GM18873 (cell line): Measurements from ENCODE around the gene MEGF8.

ENCODE experiments used
- ATAC-seq: cut with Tn5 transposase; IDR thresholded peaks from one replicate; pipeline ENCODE4 v1.9.1; 2021; ENCODE audit warnings: mild to moderate bottlenecking, moderate library complexity, moderate number of reproducible peaks; ENCODE audit not compliant: unreplicated experiment, low FRiP score

The MEGF8 gene

DNA sequence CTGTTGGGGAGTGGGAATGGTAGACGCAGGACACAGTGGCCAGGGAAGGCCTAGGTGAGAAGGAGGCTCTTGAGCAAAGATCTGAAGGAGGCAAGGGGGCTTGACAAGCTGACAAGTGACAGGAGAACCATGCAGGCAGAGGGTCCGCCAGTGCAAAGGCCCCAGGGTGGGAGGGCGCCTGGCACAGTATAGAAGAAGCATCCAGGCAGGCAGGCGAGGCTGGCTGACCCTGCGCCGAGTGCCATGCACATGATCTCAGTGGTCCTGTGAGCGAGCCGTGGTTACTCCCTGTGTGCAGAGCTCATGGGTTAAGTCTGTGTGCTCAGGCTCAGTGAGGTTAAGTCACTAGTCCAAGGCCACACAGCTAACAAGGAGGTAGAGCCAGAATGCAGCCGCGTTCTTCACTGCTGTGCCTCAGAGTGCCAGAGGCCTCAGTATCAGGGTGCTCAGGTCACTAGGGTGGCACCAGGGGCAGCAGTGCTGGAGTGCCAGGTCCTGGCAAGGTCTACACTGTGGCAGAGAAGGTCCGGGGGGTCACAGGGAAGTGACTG, 49.5 kb downstream of the MEGF8 start:
- no peak for ATAC-seq

GRCh38 chr19:42375415-42376176, 50.2 kb downstream of the MEGF8 start:
- no peak for ATAC-seq

- no peak for ATAC-seq
Observed at GRCh38 chr19:42376177-42376555, 50.7 kb downstream of the MEGF8 start.

DNA sequence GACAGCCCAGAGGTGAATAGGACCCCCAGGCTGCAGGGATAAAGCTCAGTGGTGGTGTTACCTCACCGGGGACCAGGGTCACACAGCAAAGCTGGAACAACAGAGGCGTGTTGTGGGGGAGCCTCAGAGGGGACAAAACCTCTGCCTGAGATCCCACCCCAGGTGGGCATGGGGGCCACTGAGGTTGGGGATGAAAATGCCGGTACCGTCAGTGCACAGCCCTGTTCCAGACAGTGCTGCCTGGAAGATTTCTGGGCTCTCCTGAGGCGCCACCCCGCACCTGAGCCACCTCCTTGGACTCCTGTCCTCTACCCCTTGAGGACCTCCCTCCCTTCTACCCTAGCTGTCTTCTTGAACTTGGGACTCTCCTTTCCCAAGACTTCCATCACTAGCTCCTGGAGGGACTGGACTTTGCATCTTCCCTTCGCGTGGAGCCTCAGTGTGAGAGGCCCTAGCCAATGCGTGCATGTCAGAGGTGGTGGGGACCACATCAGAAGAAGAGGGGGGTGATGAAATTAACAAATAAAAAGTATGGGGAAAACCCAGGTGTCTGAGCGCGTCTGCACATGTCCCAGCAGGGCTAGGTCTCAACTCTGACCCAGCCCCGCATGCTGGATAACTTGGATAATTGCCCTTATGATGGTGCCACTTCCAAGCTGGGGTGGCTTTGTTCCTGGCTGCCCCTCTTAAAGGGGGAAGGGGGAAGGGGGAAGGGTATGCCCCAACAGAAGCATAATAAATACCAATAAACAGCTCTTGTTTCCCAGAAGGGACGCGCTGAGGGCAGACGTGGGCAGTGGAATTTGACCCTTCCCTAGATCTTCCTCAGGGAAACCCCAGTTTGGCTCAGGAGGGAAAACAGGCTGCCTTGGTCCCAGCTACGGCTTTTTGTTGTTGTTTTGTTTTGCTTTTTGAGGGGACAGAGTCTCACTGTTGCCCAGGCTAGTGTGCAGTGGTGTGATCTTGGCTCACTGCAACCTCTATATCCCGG, 53.1 kb downstream of the MEGF8 start:
- no peak for ATAC-seq

GRCh38 chr19:42380155-42380554, 54.7 kb downstream of the MEGF8 start:
- ATAC-seq = no peak

GRCh38 chr19:42386974-42387707, 61.7 kb downstream of the MEGF8 start:
- ATAC-seq = no peak

- ATAC-seq = no peak
Observed at GRCh38 chr19:42388851-42389489, 63.5 kb downstream of the MEGF8 start.

- no peak for ATAC-seq
Observed at GRCh38 chr19:42389899-42390298, 64.5 kb downstream of the MEGF8 start, which contains the start of gene CNFN. Gene CNFN, minus strand, starts transcription at chr19:42390297. Its CDS starts 1,260 bp downstream, at chr19:42389037.

GRCh38 chr19:42392165-42392564, 66.7 kb downstream of the MEGF8 start:
- no peak for ATAC-seq

- ATAC-seq = no peak
Observed at GRCh38 chr19:42394751-42395150, 69.3 kb downstream of the MEGF8 start.

DNA sequence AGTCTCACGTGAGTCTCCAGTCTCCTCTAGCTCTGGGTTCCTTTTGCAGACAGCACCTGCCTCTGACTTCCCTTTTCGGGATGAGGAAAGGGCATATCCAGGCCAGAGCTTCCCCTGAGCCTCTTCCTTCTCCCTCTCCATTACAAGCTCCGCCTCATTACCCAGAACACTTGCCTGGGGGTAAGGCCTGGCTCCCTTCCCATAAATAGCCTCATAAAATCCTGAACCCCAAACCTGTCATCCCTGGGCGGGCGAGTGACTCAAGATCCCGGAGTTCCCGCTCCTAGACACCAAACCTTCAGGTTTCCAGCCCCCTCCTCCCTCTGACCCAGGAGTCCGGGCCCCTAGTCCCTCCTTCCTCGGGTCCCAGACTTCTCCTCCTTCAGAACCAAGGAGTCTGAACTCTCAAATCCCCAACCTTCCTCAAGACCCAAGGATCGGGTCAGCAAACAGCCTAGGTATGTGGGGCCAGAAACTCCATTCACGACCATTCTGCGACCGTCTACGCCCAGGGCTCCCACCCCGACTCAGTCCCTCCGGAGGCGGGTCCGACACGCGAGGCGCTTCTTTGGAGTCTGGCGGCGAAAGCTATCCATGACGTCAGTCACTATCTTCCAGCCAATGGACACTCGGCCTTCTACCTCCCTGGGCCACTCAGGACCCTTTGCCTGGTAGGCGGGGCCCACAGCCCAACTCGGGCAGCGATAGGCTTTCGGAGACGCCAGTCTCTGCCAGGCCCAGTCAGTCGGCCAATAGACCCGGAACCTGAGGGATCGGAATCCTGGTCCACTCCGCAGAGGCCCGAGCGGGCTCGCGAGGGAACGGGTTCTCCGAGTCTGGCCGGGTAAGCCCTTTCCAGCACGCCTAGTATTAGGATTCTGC, 71.2 kb downstream of the MEGF8 start:
- ATAC-seq = peak; percentile 88

DNA sequence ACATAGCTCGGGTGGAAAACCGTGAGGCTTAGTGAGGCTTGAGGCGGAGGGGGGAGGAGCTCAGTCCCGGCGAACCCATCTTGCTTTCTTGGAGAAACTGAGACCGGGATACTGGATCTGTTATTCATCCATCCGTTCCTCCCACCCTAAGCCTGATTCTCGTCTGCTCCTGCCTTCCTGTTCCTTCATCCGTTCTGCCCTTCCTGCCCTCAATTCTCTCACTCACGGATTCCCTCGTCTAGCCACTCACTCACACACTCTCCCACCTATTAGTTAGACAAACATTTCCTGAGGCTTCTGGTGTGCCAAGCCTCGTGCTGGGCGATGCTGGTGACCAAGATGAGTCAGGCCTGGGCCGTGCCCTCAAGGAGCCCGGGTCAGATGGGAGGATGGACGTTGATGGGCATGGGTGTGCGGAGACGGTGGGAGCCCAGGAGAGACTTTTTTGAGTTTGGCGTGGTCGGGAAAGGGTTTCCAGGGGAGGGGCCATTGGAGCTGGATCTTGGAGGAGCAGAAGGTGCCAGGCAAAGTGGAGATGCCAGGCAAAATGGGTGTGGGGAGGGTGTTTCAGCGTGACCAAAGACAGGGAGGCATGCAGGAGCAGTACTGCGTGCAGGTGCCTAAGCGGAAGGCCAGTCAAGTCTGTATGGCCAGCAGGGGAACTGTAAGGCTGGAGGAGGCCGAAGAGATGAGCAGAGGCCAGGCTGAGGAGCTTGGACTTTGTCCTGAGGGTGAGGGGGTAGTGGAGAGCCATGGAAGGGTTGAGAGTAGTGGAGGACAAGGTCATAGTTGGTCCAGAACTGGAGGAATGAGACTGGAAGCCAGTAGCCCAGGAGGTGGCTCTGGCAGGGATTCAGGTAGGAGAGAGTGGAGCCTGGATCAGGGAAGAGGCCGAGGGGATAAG, 72.1 kb downstream of the MEGF8 start:
- ATAC-seq = no peak

GRCh38 chr19:42400404-42400803, 75.0 kb downstream of the MEGF8 start:
- no peak for ATAC-seq

DNA sequence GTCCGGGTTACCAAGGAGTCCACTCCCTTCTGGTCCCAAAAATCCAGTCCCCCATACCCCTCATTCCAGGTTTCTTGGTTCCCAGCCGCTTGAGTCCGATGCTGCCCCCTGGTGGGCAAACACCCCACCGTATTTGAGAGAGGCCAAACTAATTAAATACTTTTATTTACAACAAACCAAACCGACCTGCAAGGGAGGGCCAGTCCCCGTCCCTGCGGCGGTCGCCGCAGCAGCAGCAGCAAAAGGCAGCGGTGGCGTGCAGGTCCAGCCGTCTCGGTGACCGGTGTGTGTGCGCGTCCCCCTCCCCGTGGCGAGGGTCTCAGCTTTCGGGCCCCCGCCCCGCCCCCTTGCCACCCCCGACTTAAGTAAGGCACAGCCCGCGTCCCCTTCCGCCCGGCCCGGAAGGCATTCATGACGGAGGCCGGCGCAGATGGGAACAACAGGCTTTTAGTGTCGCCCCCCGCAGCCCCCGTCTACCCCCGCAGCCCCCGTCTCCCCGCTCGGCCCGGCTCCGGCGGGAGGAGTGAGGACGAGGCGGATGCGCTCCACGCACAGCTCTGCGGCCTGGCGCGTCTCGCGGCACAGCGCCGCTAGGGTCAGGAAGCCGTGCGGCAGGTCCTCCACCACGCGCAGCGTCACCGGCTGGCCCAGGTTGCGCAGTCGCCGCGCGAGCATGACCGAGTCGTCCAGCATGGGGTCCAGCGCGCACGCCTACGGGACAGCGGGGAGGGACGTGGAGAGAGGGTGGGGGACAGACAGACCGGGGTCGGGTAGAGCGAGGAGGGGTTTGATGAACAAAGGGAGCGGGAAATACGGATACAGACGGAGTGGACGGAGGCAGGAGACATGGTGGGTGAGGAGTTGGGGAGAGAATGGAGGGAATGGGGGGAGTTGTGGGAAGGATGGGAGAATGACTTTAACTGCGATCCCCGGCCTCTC, 76.2 kb downstream of the MEGF8 start:
- ATAC-seq = no peak

- no peak for ATAC-seq
Observed at GRCh38 chr19:42402376-42403116, 77.1 kb downstream of the MEGF8 start.

- ATAC-seq = no peak
Observed at GRCh38 chr19:42403586-42403985, 78.2 kb downstream of the MEGF8 start.
